WTC11 (cell line): ENCODE measurements around the gene TACC2. TPM values are rescaled to one million over a fixed set of nuclear protein-coding genes. Genes with fewer than 3 reads are reported as not detected.

Experiments
- ATAC-seq: fragments of 200-7000 bp; cut with Tn5 transposase; 2 replicates; pipeline ENCODE4 v1.10.0; 2021; ENCODE audit warnings: mild to moderate bottlenecking, moderate library complexity
- CTCF ChIA-PET: fragments of 300-600 bp; sonication (Branson Sonifier 250); formaldehyde crosslinking; loops from one replicate; lab custom pipeline; 2021; ENCODE audit warnings: antibody characterized with exemption; lab: Charles Lee
- POLR2A ChIA-PET: fragments of 350-600 bp; sonication (Branson Sonifier 250); formaldehyde crosslinking; loops from one replicate; lab custom pipeline; 2021; ENCODE audit warnings: antibody characterized with exemption; lab: Charles Lee
- DNase-seq: peaks from one replicate; pipeline ENCODE4 v3.0.0; 2021; ENCODE audit warnings: low spot score
- H3K27ac Mint-ChIP-seq: 2 replicates; pipeline ENCODE4 v1.8.0; 2021; ENCODE audit warnings: mixed read lengths
- H3K27me3 Mint-ChIP-seq: 2 replicates; pipeline ENCODE4 v1.8.0; 2021; ENCODE audit warnings: low read depth, mild to moderate bottlenecking, moderate library complexity, mixed read lengths
- H3K36me3 Mint-ChIP-seq: 2 replicates; pipeline ENCODE4 v1.8.0; 2021; ENCODE audit warnings: mixed read lengths
- H3K4me1 Mint-ChIP-seq: 2 replicates; pipeline ENCODE4 v1.8.0; 2022; ENCODE audit warnings: mixed read lengths
- H3K4me3 Mint-ChIP-seq: 2 replicates; pipeline ENCODE4 v1.8.0; 2021; ENCODE audit warnings: mild to moderate bottlenecking, moderate library complexity, mixed read lengths
- H3K9me3 Mint-ChIP-seq: 2 replicates; pipeline ENCODE4 v1.8.0; 2021; ENCODE audit warnings: mixed read lengths
- ATF1 ChIP-seq: sonication (generic); formaldehyde crosslinking; IDR thresholded peaks from 2 replicates; pipeline ENCODE4 v1.8.1; 2023; ENCODE audit warnings: mild to moderate bottlenecking, moderate library complexity, missing genetic modification reagents
- ATF2 ChIP-seq: sonication (generic); formaldehyde crosslinking; IDR thresholded peaks from 2 replicates; pipeline ENCODE4 v1.8.1; 2022; ENCODE audit warnings: low read depth, missing genetic modification reagents, borderline replicate concordance
- ATF6 ChIP-seq: sonication (generic); formaldehyde crosslinking; IDR thresholded peaks from 2 replicates; pipeline ENCODE4 v1.8.1; 2023; ENCODE audit warnings: mild to moderate bottlenecking, missing genetic modification reagents
- CREM ChIP-seq: sonication (generic); formaldehyde crosslinking; IDR thresholded peaks from 2 replicates; pipeline ENCODE4 v1.8.1; 2022; ENCODE audit warnings: mild to moderate bottlenecking, missing genetic modification reagents, moderate library complexity
- EMX1 ChIP-seq: fragments of 250-450 bp; sonication (Bioruptor Pico); IDR thresholded peaks from 2 replicates; pipeline ENCODE4 v1.8.0; 2021; ENCODE audit warnings: mild to moderate bottlenecking
- ERG ChIP-seq: fragments of 250-450 bp; sonication (Bioruptor Pico); IDR thresholded peaks from 2 replicates; pipeline ENCODE4 v1.8.0; 2021; ENCODE audit warnings: mild to moderate bottlenecking
- ESRRA ChIP-seq: sonication (generic); formaldehyde crosslinking; IDR thresholded peaks from 2 replicates; pipeline ENCODE4 v1.8.1; 2022; ENCODE audit warnings: mild to moderate bottlenecking, missing genetic modification reagents, borderline replicate concordance
- HMGXB4 ChIP-seq: sonication (generic); formaldehyde crosslinking; IDR thresholded peaks from 2 replicates; pipeline ENCODE4 v1.8.1; 2023; ENCODE audit warnings: mild to moderate bottlenecking, moderate library complexity, missing genetic modification reagents
- NR1H2 ChIP-seq: sonication (generic); formaldehyde crosslinking; IDR thresholded peaks from 2 replicates; pipeline ENCODE4 v1.9.0; 2021; ENCODE audit warnings: mild to moderate bottlenecking, moderate library complexity, missing genetic modification reagents
- NR2C2 ChIP-seq: sonication (generic); formaldehyde crosslinking; IDR thresholded peaks from 2 replicates; pipeline ENCODE4 v1.8.0; 2022; ENCODE audit warnings: mild to moderate bottlenecking, missing genetic modification reagents
- SMAD4 ChIP-seq: sonication (generic); formaldehyde crosslinking; IDR thresholded peaks from 2 replicates; pipeline ENCODE4 v1.8.0; 2022; ENCODE audit warnings: mild to moderate bottlenecking, missing genetic modification reagents
- SP1 ChIP-seq: sonication (generic); formaldehyde crosslinking; conservative IDR thresholded peaks from 2 replicates; pipeline ENCODE4 v1.8.1; 2022; ENCODE audit warnings: missing genetic modification reagents
- TEAD4 ChIP-seq: sonication (generic); formaldehyde crosslinking; IDR thresholded peaks from 2 replicates; pipeline ENCODE4 v1.8.0; 2022; ENCODE audit warnings: mild to moderate bottlenecking, missing genetic modification reagents
- ZBTB43 ChIP-seq: sonication (generic); formaldehyde crosslinking; IDR thresholded peaks from 2 replicates; pipeline ENCODE4 v1.8.1; 2023; ENCODE audit warnings: mild to moderate bottlenecking, missing genetic modification reagents
- ZNF138 ChIP-seq: sonication (generic); formaldehyde crosslinking; conservative IDR thresholded peaks from 2 replicates; pipeline ENCODE4 v1.8.1; 2022; ENCODE audit warnings: mild to moderate bottlenecking, moderate library complexity, missing genetic modification reagents
- ZNF232 ChIP-seq: sonication (generic); formaldehyde crosslinking; IDR thresholded peaks from 2 replicates; pipeline ENCODE4 v1.8.0; 2022; ENCODE audit warnings: mild to moderate bottlenecking, missing genetic modification reagents
- ZNF281 ChIP-seq: sonication (generic); formaldehyde crosslinking; IDR thresholded peaks from 2 replicates; pipeline ENCODE4 v1.8.0; 2023; ENCODE audit warnings: mild to moderate bottlenecking, missing genetic modification reagents
- ZNF423 ChIP-seq: fragments of 250-450 bp; sonication (Bioruptor Pico); IDR thresholded peaks from 2 replicates; pipeline ENCODE4 v2.1.2; 2022; ENCODE audit warnings: mild to moderate bottlenecking, moderate library complexity
- ZSCAN18 ChIP-seq: fragments of 250-450 bp; sonication (Bioruptor Pico); IDR thresholded peaks from 2 replicates; pipeline ENCODE4 v2.1.2; 2022; ENCODE audit warnings: mild to moderate bottlenecking, moderate library complexity
- total RNA-seq: library from RNA; stranded (reverse); gene quantifications from 3 replicates; pipeline ENCODE4 v1.2.3, GENCODE V29; 2021

The TACC2 gene
- total RNA-seq, 1 experiment from 2014 or later = 28.9 TPM

GRCh38 chr10:122188706-122189105 lies 199.7 kb downstream of the TACC2 start (continued):
- no peak for TF ChIP-seq SP1

- H3K27ac Mint-ChIP-seq = 0 out of 2 replicates have a peak overlapping the region, but pooled peaks have one; percentile 10
- DNase-seq (no peak), ATAC-seq (no peak)
- TF ChIP-seq ZSCAN18 (CRISPR knock-in tag) (no peak), CREM (no peak), ATF2 (CRISPR knock-in tag) (no peak), ESRRA (CRISPR knock-in tag) (no peak), ZNF232 (CRISPR knock-in tag) (no peak), TEAD4 (no peak), NR2C2 (CRISPR knock-in tag) (no peak), ERG (CRISPR knock-in tag) (no peak), SMAD4 (no peak), ZNF281 (CRISPR knock-in tag) (no peak), NR1H2 (CRISPR knock-in tag) (no peak), ATF1 (CRISPR knock-in tag) (no peak), ZBTB43 (no peak), HMGXB4 (no peak), SP1 (no peak), ZNF138 (no peak), ATF6 (no peak), EMX1 (CRISPR knock-in tag) (no peak), ZNF423 (no peak)
- H3K4me1 Mint-ChIP-seq = peaks cover 66% of the 10 kb centered on the region
- no peaks in the 10 kb centered on the region for H3K9me3 Mint-ChIP-seq
- H3K4me3 Mint-ChIP-seq = no peak overlapping the region
- H3K36me3 Mint-ChIP-seq = no peaks in the 10 kb centered on the region
- ChIA-PET CTCF (interaction anchor here (1.1 to 2.9 kb wide), 4 partner anchors 27 to 138 kb away, joined by 3 to 11 read pairs (median 5); no protein-coding TSS in a partner anchor), POLR2A (interaction anchor here (0.5 kb wide), 1 partner anchor 66 kb away, joined by 4 read pairs; no protein-coding TSS in a partner anchor)
- no peaks in the 10 kb centered on the region for H3K27me3 Mint-ChIP-seq
Observed at GRCh38 chr10:122189185-122189584, 200.2 kb downstream of the TACC2 start.
